ENCODE data around the gene CPSF4L.
"Not testable (repeated sequence)": the region's sequence is repeated elsewhere in the genome, so short reads cannot be mapped to it uniquely, and the experiment has no call there.

- TF ChIP-seq YY1 (IDR thresholded peaks at IDR 0.05; ENCODE audit: insufficient read depth, insufficient read length); ZNF274 (IDR thresholded peaks at IDR 0.05; ENCODE audit: low read depth, low read length): not testable (repeated sequence)
Measured at GRCh38 chr17:73308959-73309358, 47.3 kb upstream of the CPSF4L start.
